DND-41 (cell line): ENCODE data around the gene IL18R1.

Source experiments
- ATAC-seq: fragments of 200-7000 bp; cut with Tn5 transposase; 3 replicates; pipeline ENCODE4 v1.9.1; 2021; ENCODE audit warnings: low read depth; ENCODE audit not compliant: insufficient read depth
- DNase-seq: peaks from one replicate; pipeline ENCODE4 v3.0.0-alpha.2; 2020
- H2AFZ ChIP-seq: 2 replicates; pipeline ENCODE4 v1.6.0; 2012; ENCODE audit warnings: low read depth, low read length
- H3K27ac ChIP-seq: 2 replicates; pipeline ENCODE4 v1.5.1; 2012; ENCODE audit warnings: low read length, inconsistent platforms
- H3K27me3 ChIP-seq: fragments of 200-600 bp; sonication (generic); 2 replicates; pipeline ENCODE4 v1.6.0; 2012; ENCODE audit warnings: low read length, mild to moderate bottlenecking, inconsistent platforms; ENCODE audit not compliant: insufficient read depth, poor library complexity
- H3K36me3 ChIP-seq: 2 replicates; pipeline ENCODE4 v1.5.1; 2012; ENCODE audit warnings: low read length, inconsistent platforms; ENCODE audit not compliant: insufficient read depth
- H3K4me1 ChIP-seq: 2 replicates; pipeline ENCODE4 v1.5.1; 2012; ENCODE audit warnings: mild to moderate bottlenecking, low read length; ENCODE audit not compliant: insufficient read depth
- H3K4me2 ChIP-seq: 2 replicates; pipeline ENCODE4 v1.6.0; 2012; ENCODE audit warnings: mild to moderate bottlenecking, moderate library complexity, low read length, inconsistent platforms; ENCODE audit not compliant: insufficient read depth
- H3K4me3 ChIP-seq, 2 experiments: fragments of 200-600 bp in 1 of 2; shearing (Covaris generic) in 1 of 2; 2 replicates each; pipeline ENCODE4 v1.5.1; 2012 to 2016; ENCODE audit warnings: inconsistent platforms in 2 of 2, low read length in 2 of 2, mild to moderate bottlenecking in 2 of 2, low read depth in 1 of 2, moderate library complexity in 1 of 2
- H3K79me2 ChIP-seq: 2 replicates; pipeline ENCODE4 v1.6.0; 2012; ENCODE audit warnings: low read length, inconsistent platforms; ENCODE audit not compliant: insufficient read depth
- H3K9ac ChIP-seq: 2 replicates; pipeline ENCODE4 v1.6.0; 2012; ENCODE audit warnings: low read depth, mild to moderate bottlenecking, inconsistent platforms, low read length, moderate library complexity
- H3K9me3 ChIP-seq: 2 replicates; pipeline ENCODE4 v1.5.1; 2012; ENCODE audit warnings: low read length, moderate library complexity, mild to moderate bottlenecking, inconsistent platforms; ENCODE audit not compliant: insufficient read depth, severe bottlenecking
- H4K20me1 ChIP-seq: 2 replicates; pipeline ENCODE4 v1.6.0; 2012; ENCODE audit warnings: low read length; ENCODE audit not compliant: insufficient read depth
- CTCF ChIP-seq: IDR thresholded peaks from 2 replicates; pipeline ENCODE4 v1.5.1; 2012; ENCODE audit warnings: borderline replicate concordance, low read length, moderate library complexity, mild to moderate bottlenecking; ENCODE audit not compliant: poor library complexity, severe bottlenecking; ENCODE audit errors: extremely low read depth
- EZH2 ChIP-seq: IDR thresholded peaks from 3 replicates; pipeline ENCODE4 v1.6.1; 2012; ENCODE audit warnings: borderline replicate concordance, low read depth, mild to moderate bottlenecking, moderate library complexity, low read length, inconsistent platforms; ENCODE audit not compliant: severe bottlenecking

IL18R1 gene

GRCh38 chr2:102439065-102439695 is 83.6 kb downstream of the IL18R1 start:
- Histone ChIP-seq H3K36me3 (no peaks in the 10 kb centered on the region), H3K27ac (no peak overlapping the region), H3K4me3 (no peak overlapping the region), H3K9me3 (no peaks in the 10 kb centered on the region), H3K4me1 (no peaks in the 10 kb centered on the region), H3K9ac (no peak overlapping the region), H3K27me3 (peaks cover 8% of the 10 kb centered on the region), H3K79me2 (no peaks in the 10 kb centered on the region), H2AFZ (no peak overlapping the region), H4K20me1 (no peaks in the 10 kb centered on the region), H3K4me2 (no peak overlapping the region)
- ATAC-seq: no peak
- TF ChIP-seq CTCF: no peak
- no peak for TF ChIP-seq EZH2
- no peak for DNase-seq

- ATAC-seq: peak; percentile 63
- no peaks in the 10 kb centered on the region for H3K36me3 ChIP-seq
- TF ChIP-seq EZH2: no peak
- TF ChIP-seq CTCF: peak; percentile 71
- peak; percentile 17 for DNase-seq
- no peak overlapping the region for H3K9ac ChIP-seq
- H3K4me3 ChIP-seq: no peak overlapping the region
- H2AFZ ChIP-seq: no peak overlapping the region
- peaks cover 12% of the 10 kb centered on the region for H3K27me3 ChIP-seq
- no peak overlapping the region for H3K27ac ChIP-seq
- no peaks in the 10 kb centered on the region for H3K9me3 ChIP-seq
- no peak overlapping the region for H3K4me2 ChIP-seq
- H3K4me1 ChIP-seq: no peaks in the 10 kb centered on the region
- H4K20me1 ChIP-seq: no peaks in the 10 kb centered on the region
- no peaks in the 10 kb centered on the region for H3K79me2 ChIP-seq
Observed at GRCh38 chr2:102442967-102443828, 87.6 kb downstream of the IL18R1 start.

- Histone ChIP-seq H2AFZ (no peak overlapping the region), H4K20me1 (no peaks in the 10 kb centered on the region), H3K4me2 (no peak overlapping the region), H3K27me3 (peaks cover 12% of the 10 kb centered on the region), H3K79me2 (no peaks in the 10 kb centered on the region), H3K36me3 (no peaks in the 10 kb centered on the region), H3K9ac (no peak overlapping the region), H3K9me3 (no peaks in the 10 kb centered on the region), H3K27ac (no peak overlapping the region), H3K4me3 (no peak overlapping the region), H3K4me1 (no peaks in the 10 kb centered on the region)
- DNase-seq: no peak
- TF ChIP-seq CTCF: no peak
- TF ChIP-seq EZH2: no peak
- ATAC-seq: no peak
Observed at GRCh38 chr2:102444233-102444632, 88.6 kb downstream of the IL18R1 start.
